Endothelial cell (in vitro differentiated cells): ENCODE data around the gene OSTF1. TPM values are rescaled to one million over a fixed set of nuclear protein-coding genes. Genes with fewer than 3 reads are reported as not detected.

ENCODE experiments used
- DNase-seq: peaks from one replicate; pipeline ENCODE4 v3.0.0; 2021; ENCODE audit warnings: low spot score
- H3K27ac Mint-ChIP-seq: one replicate; pipeline ENCODE4 v1.8.0; 2021; ENCODE audit warnings: mixed read lengths, inconsistent platforms; ENCODE audit not compliant: unreplicated experiment
- H3K27me3 Mint-ChIP-seq: one replicate; pipeline ENCODE4 v1.8.0; 2021; ENCODE audit warnings: mild to moderate bottlenecking, moderate library complexity, mixed read lengths, inconsistent platforms; ENCODE audit not compliant: unreplicated experiment
- H3K36me3 Mint-ChIP-seq: one replicate; pipeline ENCODE4 v1.8.0; 2021; ENCODE audit warnings: mild to moderate bottlenecking, low read depth, mixed read lengths, inconsistent platforms; ENCODE audit not compliant: unreplicated experiment
- H3K4me1 Mint-ChIP-seq: one replicate; pipeline ENCODE4 v1.8.0; 2021; ENCODE audit warnings: mild to moderate bottlenecking, mixed read lengths, inconsistent platforms; ENCODE audit not compliant: unreplicated experiment
- H3K4me3 Mint-ChIP-seq: one replicate; pipeline ENCODE4 v1.8.0; 2021; ENCODE audit warnings: mild to moderate bottlenecking, mixed read lengths, inconsistent platforms; ENCODE audit not compliant: unreplicated experiment
- H3K9me3 Mint-ChIP-seq: one replicate; pipeline ENCODE4 v1.8.0; 2021; ENCODE audit warnings: mixed read lengths, inconsistent platforms; ENCODE audit not compliant: unreplicated experiment
- total RNA-seq: library from RNA; stranded (reverse); fragmentation: NEBNext Ultra II Directional; extraction: Animal tissue kit (Norgen Biotek cat#: 25700); gene quantifications from one replicate; pipeline ENCODE4 v1.2.1, GENCODE V29; 2021; ENCODE audit not compliant: unreplicated experiment
- TF ChIP-seq, protein P1 (sequence below): fragments of 200-600 bp; sonication (generic); IDR thresholded peaks from one replicate; pipeline ENCODE4 v1.5.0; 2021; ENCODE audit warnings: antibody characterized with exemption; ENCODE audit not compliant: unreplicated experiment

OSTF1 gene
- total RNA-seq, 1 donor from 2014 or later: 51.4 TPM

DNA sequence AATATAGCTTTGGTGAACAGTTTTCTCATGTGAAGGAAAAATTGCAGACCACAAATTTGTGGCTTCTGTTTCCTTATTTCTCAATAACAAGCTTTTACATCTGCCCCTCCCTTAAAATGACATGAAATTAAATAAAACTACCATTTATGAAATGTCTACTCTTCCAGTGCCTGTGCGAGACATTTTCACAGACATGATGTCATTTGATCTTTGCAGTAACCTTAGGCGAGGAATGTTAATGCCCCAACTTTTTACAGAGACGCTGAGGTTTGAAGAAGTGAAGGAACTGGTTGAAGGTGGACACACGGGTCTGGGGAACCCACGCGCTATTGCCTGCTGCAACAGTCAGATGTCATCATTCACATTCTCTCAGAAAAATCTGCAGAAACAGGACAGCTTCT is 61.5 kb downstream of the OSTF1 start:
- peaks cover 4% of the 10 kb centered on the region for H3K9me3 Mint-ChIP-seq
- no peak for DNase-seq
- no peaks in the 10 kb centered on the region for H3K27me3 Mint-ChIP-seq
- H3K36me3 Mint-ChIP-seq: peaks cover 10% of the 10 kb centered on the region
- H3K4me3 Mint-ChIP-seq: no peak overlapping the region
- H3K4me1 Mint-ChIP-seq: peaks cover 22% of the 10 kb centered on the region
- TF ChIP-seq, protein P1, sequence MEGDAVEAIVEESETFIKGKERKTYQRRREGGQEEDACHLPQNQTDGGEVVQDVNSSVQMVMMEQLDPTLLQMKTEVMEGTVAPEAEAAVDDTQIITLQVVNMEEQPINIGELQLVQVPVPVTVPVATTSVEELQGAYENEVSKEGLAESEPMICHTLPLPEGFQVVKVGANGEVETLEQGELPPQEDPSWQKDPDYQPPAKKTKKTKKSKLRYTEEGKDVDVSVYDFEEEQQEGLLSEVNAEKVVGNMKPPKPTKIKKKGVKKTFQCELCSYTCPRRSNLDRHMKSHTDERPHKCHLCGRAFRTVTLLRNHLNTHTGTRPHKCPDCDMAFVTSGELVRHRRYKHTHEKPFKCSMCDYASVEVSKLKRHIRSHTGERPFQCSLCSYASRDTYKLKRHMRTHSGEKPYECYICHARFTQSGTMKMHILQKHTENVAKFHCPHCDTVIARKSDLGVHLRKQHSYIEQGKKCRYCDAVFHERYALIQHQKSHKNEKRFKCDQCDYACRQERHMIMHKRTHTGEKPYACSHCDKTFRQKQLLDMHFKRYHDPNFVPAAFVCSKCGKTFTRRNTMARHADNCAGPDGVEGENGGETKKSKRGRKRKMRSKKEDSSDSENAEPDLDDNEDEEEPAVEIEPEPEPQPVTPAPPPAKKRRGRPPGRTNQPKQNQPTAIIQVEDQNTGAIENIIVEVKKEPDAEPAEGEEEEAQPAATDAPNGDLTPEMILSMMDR: no peak
- H3K27ac Mint-ChIP-seq: peak overlapping the region; percentile 31

DNA sequence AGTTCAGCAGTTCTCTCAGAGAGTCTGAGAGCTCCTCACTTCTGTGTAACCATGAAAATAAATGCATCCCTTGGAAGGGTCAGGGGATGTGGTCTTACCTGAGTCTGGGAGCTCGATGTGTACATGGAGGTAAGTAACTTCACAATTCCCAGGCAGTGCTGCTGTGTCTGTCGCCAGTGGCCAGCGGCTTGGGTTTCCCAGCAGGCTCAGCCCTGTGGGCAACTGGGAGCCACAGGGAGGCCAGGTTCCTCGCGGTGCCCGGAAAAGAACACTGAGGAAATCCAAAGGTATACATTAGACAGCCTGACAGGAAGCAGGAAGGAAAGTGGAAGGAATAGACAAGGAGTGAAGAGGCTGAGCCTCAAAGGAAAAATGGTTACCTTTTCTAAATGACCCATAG is 62.2 kb downstream of the OSTF1 start:
- Mint-ChIP-seq H3K9me3 (no peaks in the 10 kb centered on the region), H3K4me1 (peaks cover 22% of the 10 kb centered on the region), H3K4me3 (no peak overlapping the region), H3K36me3 (peaks cover 6% of the 10 kb centered on the region), H3K27me3 (no peaks in the 10 kb centered on the region), H3K27ac (peak overlapping the region; percentile 87)
- TF ChIP-seq, protein P1: no peak
- DNase-seq: no peak

DNA sequence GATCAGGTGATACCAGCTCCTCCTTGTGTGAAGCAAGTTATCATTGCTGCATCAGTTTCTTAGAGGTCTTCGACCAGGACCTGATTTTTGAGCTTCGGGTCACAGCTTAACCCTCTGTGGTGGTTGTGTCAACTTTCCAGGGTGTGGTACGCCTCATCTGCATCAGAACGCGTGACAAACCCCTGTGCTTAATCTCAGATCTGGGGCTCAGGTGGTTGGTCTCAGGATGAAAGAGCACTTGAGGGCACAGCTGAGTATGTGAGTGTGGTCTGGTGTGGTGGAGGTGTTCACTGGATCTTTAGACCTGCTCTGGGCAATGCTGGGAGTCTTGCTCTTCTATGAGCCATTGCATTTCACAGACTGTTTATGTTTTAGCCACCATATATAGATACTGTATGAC is 64.1 kb downstream of the OSTF1 start:
- Mint-ChIP-seq H3K27ac (no peak overlapping the region), H3K4me3 (no peak overlapping the region), H3K27me3 (no peaks in the 10 kb centered on the region), H3K36me3 (peaks cover 4% of the 10 kb centered on the region), H3K4me1 (peaks cover 21% of the 10 kb centered on the region), H3K9me3 (no peaks in the 10 kb centered on the region)
- no peak for DNase-seq
- TF ChIP-seq, protein P1: no peak

DNA sequence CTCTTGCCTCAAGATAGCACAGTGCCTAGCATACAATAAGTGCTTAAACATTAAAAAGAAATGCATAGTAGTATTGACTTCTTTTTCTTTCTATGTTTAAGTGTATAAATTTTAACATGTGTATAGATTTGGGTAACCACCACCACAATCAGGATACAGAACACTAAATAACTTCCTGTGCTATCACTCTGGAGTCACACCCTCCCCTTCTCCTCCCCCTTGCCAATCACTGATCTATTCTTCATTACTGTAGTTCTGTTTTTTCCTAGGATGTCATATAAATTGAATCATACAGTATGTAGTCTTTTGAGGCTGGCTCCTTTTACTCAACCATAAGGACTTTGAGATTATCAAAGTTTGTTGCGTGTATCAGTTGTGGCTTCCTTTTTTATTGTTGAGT is 68.5 kb downstream of the OSTF1 start:
- Mint-ChIP-seq H3K36me3 (peaks cover 4% of the 10 kb centered on the region), H3K27me3 (no peaks in the 10 kb centered on the region), H3K27ac (no peak overlapping the region), H3K4me3 (no peak overlapping the region), H3K4me1 (no peaks in the 10 kb centered on the region), H3K9me3 (no peaks in the 10 kb centered on the region)
- TF ChIP-seq, protein P1: no peak
- no peak for DNase-seq

DNA sequence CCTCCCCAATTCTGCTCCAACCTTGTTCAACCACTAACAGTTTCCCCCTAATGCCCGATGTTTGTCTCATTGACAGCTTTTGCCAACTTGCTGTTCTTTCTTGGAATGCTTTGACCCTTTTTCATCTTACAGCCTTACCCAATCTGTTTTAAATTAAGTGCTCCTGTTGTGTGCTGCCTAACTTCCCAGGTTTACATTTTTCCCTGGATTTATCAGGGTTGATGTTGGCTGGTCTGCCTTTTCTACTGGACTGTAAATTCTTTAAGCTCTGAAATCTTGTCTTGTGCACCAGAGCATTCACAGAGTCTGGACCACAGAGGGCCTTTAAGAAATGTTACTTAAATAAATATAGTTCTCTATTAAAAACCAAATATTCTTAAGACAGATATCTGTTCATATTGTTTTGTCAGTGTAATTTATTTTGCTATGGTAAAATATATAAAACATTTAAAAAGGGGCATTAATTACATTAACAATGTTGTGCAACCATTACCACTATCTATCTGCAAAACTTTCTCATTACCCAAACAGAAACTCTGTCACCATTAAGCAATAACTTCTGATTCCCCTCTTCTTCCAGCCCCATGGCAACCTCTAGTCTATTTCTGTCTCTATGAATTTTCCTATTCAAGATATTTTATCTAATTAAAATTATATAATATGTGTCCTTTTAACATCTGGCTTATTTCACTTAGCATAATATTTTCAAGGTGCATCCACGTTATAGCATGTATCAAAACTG is 73.0 kb downstream of the OSTF1 start:
- no peaks in the 10 kb centered on the region for H3K4me1 Mint-ChIP-seq
- peaks cover 5% of the 10 kb centered on the region for H3K9me3 Mint-ChIP-seq
- TF ChIP-seq, protein P1: no peak
- peaks cover 14% of the 10 kb centered on the region for H3K36me3 Mint-ChIP-seq
- H3K4me3 Mint-ChIP-seq: no peak overlapping the region
- no peak overlapping the region for H3K27ac Mint-ChIP-seq
- H3K27me3 Mint-ChIP-seq: no peaks in the 10 kb centered on the region
- no peak for DNase-seq
